HS-27A (cell line): Measurements from ENCODE around the gene PPFIA3.
"Not testable (repeated sequence)": the region's sequence is repeated elsewhere in the genome, so short reads cannot be mapped to it uniquely, and the experiment has no call there.

ENCODE experiments used
- DNase-seq: peaks from one replicate; pipeline ENCODE4 v3.0.0-alpha.2; 2012; ENCODE audit warnings: low read depth, missing footprints

Gene PPFIA3

DNA sequence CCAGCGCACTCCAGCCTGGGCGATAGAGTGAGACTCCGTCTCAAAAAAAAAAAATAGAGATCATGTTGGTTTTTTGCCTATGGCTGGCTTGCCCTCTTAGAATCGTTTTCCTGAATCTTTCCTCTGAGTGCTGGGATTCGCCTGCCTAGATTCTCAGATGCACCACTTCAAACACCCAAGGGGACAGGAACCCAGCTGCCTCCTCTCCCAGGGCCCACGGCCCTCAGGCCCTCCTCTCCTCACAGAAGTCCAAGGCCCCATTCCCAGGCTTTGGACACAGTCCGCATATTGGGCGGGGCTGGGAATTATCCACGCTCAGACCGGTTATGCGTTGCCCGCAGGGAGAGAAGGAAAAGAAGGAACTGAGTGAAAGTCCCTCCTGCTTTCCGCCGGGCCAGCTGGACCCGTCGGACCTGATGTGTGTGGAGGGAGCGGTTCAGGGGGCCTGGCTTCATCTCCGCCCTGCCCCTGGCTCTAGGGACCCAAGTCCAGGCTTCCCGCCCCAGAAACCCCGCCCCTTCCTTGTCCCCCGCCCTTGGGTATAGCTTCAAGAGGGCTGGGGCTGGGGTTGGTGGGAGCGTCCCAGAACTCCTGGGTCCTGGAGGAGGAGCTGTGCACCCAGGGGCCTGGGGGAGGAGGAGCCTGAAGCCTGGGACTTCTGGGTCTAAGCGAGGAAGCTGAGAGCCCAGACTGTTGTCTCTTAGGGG lies 5.8 kb downstream of the PPFIA3 start:
- DNase-seq = no peak

GRCh38 chr19:49126575-49126974 lies 7.2 kb downstream of the PPFIA3 start:
- DNase-seq = no peak

- not testable (repeated sequence) for DNase-seq
Measured at GRCh38 chr19:49127225-49127624, 7.9 kb downstream of the PPFIA3 start.

DNA sequence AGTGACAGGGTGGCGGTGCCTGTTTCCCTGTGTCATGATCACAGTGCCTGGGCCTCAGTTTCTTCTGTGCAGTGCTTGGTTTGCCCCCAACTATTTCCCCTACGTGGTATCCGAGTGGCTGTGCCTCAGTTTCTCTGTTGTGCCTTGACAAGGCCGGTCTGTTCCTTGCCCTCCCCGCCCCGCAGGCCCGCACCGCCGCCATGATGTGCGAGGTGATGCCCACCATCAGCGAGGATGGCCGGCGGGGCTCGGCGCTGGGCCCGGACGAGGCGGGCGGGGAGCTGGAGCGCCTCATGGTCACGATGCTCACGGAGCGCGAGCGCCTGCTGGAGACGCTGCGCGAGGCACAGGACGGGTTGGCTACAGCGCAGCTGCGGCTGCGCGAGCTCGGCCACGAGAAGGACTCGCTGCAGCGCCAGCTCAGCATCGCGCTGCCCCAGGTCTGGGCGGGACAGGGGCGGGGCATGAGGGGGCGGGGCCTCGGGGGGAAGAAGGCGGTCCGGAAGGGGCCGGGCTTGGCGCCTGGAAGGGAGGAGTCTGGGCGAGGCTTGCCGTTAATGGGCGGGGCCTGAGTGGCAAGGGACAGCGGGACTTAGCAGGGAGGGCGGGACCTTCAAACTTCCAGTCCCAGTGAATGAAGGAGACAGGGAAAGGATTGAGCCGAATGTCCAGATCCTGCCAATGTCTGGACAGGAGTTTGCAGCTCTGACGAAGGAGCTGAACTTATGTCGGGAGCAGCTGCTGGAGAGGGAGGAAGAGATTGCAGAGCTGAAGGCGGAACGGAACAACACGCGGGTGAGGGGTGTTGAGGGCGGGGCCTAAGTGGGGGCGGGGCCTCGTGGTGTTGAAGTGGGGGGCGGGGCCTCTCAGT lies 8.6 kb downstream of the PPFIA3 start:
- peak; percentile 96 for DNase-seq

GRCh38 chr19:49128545-49129237 lies 9.3 kb downstream of the PPFIA3 start:
- no peak for DNase-seq

DNA sequence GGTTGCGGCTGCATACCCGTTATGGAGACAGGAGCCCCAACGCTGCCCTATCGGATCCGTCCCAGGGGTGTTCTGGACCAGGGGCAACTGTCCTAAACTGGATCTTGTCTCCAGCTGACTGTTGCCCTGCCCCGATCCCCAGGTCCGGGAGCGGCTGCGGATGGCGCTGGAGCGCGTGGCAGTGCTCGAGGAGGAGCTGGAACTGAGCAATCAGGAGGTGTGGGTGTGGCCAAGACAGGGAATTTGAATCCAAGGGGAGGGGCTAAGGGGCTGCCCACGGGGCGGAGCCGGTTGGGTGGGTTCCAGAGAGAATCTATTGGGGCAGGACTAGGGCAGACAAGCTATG lies 9.9 kb downstream of the PPFIA3 start:
- DNase-seq = no peak

- DNase-seq = no peak
Measured at GRCh38 chr19:49130325-49130724, 11.0 kb downstream of the PPFIA3 start.

DNA sequence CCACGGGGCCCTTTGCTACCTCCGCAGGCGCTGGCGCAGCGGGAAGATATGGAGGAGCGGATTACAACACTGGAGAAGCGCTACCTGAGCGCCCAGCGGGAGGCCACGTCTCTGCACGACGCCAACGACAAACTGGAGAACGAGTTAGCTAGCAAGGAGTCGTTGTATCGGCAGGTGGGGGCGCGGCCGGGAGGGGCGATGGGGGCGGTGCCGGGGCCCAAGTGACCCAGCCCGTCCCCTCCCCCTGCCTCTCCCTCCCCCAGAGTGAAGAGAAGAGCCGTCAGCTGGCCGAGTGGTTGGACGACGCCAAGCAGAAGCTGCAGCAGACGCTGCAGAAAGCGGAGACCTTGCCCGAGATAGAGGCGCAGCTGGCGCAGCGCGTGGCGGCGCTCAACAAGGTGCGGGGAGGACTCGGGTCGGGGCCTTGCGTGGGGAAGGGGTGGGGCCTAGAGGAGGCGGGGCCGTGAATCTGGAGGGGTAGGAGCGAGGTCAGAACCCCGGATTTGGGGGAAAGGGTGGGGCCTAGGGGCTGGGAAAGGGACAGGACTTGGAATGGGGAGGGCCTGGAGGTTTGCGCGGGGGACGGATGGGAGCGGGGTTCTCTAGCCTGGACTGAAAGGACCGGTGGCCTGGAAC lies 13.7 kb downstream of the PPFIA3 start:
- no peak for DNase-seq

DNA sequence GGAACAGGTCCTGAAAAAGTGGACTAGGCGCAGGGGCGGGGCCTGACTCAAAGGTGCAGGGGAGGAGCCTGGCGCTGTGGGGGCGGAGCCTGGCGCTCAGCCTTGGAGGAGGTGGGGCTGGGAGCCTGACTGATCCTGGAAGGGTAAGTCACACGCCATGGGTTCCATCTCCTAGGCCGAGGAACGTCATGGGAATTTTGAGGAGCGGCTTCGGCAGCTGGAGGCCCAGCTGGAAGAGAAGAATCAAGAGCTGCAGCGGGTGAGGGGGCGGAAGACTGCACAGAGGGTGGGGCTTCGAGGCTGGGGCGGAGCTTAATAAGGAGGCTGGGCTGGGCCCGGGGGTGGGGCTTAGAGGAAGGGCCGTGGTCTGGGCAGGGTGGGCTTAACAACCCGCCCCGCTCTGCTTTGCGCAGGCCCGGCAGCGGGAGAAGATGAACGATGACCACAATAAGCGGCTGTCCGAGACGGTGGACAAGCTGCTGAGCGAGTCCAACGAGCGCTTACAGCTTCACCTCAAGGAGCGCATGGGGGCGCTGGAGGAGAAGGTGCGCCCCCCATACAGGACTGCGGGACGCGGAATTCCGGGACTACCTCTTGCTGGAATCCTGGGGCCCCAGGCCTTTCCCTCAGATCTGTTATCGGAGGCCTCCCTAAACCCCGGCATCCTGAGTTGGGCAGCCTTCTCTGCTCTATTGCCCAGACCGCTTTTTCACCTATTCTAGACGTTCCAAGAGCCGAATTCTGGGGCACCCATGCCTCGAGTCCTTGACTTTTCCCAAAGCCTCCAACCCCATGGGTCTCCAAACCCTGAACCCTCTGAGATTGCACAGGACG lies 14.5 kb downstream of the PPFIA3 start:
- no peak for DNase-seq

DNA sequence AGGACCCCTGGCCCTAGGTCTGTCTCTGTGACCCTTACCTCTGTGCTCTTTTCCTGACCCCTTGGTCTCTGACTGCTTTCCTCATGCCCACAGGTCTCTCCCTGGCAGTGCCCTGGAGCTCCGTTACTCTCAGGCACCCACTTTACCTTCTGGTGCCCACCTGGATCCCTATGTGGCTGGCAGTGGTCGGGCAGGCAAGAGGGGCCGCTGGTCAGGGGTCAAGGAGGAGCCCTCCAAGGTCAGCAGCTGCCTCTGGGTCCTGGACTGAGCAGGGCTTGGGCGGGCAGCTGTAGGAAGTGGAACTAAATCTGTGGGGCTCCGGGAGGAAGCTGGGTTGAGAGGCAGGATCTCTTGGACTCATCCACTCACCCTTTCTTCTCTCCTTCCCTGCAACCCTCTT lies 16.3 kb downstream of the PPFIA3 start:
- no peak for DNase-seq

DNA sequence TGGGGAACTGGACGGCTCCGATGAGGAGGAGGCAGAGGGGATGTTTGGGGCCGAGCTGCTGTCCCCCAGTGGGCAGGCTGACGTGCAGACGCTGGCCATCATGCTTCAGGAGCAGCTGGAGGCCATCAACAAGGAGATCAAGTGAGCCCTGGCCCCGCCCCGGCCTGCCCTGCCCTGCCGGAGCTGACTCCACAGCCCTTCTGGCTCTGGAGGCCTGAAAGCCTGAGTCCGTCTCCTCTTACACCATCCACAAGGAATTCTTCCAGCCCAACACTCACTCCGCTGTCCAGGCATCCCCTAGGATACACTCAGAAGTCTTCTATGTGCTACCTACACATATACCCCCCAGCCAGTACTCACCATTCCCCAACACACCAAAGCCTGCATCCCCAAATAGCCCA lies 17.4 kb downstream of the PPFIA3 start:
- no peak for DNase-seq

DNA sequence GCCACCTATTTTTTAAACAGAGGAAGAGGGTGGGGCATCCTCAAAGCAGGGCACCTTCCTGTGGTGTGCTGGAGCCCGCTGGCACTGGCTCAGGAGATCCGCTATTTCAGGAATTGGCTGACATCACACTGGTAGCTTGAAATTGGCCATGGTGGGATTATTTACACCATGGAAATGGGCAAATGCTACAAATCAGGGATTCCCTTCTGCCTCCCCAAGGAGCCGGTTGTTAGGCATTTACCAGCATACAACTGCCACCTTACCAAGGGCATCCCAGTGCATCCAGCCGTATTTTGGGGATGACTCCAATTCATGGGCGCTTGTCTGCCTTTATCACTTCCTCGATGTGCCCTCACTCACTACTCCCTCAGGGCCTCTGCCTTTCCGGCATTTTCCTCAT lies 21.6 kb downstream of the PPFIA3 start:
- no peak for DNase-seq

GRCh38 chr19:49141352-49141751 lies 22.0 kb downstream of the PPFIA3 start:
- no peak for DNase-seq

DNA sequence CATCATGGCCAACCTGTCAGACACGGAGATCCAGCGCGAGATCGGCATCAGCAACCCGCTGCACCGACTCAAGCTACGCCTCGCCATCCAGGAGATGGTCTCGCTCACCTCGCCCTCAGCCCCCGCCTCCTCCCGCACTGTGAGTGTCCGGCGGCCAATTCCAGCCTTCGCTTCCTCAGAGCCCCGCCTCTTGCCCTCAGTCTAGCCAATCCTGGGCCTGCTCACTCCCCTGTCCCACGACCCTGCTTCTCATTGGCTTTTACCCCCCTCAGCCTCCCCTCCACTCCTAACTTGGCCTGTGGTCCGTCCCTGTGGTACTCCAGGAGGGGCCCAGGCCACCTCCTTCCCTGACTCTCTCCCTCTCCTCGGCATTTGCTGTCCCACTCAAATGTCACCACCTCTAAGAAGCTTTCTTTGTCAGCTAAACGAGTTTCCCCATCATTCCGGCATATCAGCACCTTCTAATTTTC lies 23.6 kb downstream of the PPFIA3 start:
- DNase-seq = peak; percentile 65

DNA sequence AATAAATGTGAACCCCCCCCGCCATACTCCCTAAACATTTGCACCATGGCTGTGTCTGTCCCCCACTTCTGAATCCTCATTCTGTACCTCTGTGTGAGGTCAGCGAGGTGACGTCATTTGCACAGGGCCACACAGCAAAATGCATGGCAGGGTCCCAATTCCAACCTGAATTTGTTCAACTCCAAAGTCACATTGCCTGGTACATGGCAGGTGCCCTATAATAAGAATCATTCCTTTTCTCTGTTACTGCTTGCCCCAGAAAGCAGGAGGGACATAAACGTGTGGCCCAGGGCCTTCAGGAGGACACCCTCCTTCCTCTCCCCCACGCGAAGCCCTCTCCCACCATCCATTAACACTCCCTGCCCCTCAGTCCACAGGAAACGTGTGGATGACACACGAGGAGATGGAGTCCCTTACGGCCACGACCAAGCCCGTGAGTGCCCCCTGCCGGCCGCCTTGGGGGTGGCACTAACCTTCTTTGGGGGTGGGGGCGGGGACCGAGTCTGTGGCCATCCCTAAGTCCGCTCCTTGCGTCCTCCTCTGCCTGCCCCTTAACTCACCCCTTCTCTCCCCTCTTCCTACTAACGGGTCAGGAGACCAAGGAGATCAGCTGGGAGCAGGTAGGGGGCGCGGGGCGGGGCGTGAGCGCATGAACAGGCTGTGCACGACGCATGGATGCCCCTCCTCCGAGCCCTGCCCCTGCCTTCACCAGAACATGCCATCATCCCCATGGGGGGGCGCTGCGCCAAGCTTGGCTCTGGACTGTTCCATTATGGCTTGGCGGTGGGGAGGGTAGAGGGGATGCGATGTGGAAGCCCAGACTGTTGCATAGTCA lies 26.4 kb downstream of the PPFIA3 start:
- peak; percentile 51 for DNase-seq

GRCh38 chr19:49146408-49146770 lies 27.0 kb downstream of the PPFIA3 start:
- not testable (repeated sequence) for DNase-seq

GRCh38 chr19:49148044-49148682 lies 28.8 kb downstream of the PPFIA3 start:
- DNase-seq = no peak

- DNase-seq = peak; percentile 92
Measured at GRCh38 chr19:49148784-49149651, 29.7 kb downstream of the PPFIA3 start.

- DNase-seq = peak; percentile 71
Measured at GRCh38 chr19:49149652-49150105, 30.3 kb downstream of the PPFIA3 start.
